AG10803 (cell line): ENCODE results near the gene VAC14.
"Not testable (repeated sequence)": the region's sequence is repeated elsewhere in the genome, so short reads cannot be mapped to it uniquely, and the experiment has no call there.

Experiments used
- DNase-seq: peaks from one replicate; pipeline ENCODE4 v3.0.0; 2010; ENCODE audit warnings: low read depth
- H3K4me3 ChIP-seq: 2 replicates; pipeline ENCODE4 v1.5.1; 2011; ENCODE audit warnings: mild to moderate bottlenecking, low read length, control low read depth
- TF ChIP-seq, protein P1 (sequence below): conservative IDR thresholded peaks from 2 replicates; pipeline ENCODE4 v1.5.1; 2011; ENCODE audit warnings: mild to moderate bottlenecking, low read length, control low read depth, inconsistent platforms

Gene VAC14

DNA sequence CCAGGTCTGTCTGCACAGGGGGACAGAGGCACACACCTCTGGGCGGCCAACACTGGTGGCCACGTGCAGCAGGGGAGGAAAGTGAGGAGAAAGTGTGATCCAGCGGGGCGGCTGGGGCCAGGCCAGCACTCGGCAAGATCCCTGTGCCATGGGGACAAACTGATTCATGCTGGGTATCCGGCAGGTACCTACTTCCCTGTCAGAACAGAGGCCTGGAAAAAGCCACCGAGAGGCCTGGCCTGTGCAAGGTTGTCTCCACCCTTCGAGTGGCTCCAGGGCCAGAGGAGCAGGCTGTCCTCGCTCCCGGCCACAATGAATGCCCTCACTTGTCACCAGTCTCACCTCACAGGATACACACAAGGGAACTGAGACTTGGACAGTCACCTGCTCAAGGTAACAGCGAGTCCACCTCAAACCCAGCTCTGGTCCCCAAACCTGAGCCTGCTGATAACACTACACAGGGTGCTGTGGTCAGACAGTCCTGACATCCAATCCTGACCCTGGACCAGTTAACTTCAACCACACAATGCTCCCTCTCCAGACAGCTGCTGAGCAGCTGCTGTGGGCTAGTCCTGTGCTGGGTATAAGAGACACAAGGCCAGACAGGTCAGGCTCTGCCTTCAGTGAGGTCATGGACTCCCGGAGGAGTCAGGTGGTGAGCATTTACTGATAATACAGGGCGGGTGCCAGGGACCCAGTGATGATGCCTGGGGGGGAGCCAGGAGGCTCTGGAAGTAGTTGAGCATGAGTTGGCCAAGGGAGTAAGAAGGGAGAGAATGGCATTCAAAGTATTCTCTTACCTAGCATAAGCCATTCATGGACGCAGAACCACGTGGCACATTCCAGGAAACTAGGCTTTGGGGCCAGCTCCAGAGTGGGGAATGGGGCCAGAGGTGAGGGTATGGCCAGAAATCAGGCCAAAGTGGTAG, 53.0 kb downstream of the VAC14 start:
- TF ChIP-seq, protein P1, sequence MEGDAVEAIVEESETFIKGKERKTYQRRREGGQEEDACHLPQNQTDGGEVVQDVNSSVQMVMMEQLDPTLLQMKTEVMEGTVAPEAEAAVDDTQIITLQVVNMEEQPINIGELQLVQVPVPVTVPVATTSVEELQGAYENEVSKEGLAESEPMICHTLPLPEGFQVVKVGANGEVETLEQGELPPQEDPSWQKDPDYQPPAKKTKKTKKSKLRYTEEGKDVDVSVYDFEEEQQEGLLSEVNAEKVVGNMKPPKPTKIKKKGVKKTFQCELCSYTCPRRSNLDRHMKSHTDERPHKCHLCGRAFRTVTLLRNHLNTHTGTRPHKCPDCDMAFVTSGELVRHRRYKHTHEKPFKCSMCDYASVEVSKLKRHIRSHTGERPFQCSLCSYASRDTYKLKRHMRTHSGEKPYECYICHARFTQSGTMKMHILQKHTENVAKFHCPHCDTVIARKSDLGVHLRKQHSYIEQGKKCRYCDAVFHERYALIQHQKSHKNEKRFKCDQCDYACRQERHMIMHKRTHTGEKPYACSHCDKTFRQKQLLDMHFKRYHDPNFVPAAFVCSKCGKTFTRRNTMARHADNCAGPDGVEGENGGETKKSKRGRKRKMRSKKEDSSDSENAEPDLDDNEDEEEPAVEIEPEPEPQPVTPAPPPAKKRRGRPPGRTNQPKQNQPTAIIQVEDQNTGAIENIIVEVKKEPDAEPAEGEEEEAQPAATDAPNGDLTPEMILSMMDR = no peak
- no peak overlapping the region for H3K4me3 ChIP-seq
- no peak for DNase-seq

DNA sequence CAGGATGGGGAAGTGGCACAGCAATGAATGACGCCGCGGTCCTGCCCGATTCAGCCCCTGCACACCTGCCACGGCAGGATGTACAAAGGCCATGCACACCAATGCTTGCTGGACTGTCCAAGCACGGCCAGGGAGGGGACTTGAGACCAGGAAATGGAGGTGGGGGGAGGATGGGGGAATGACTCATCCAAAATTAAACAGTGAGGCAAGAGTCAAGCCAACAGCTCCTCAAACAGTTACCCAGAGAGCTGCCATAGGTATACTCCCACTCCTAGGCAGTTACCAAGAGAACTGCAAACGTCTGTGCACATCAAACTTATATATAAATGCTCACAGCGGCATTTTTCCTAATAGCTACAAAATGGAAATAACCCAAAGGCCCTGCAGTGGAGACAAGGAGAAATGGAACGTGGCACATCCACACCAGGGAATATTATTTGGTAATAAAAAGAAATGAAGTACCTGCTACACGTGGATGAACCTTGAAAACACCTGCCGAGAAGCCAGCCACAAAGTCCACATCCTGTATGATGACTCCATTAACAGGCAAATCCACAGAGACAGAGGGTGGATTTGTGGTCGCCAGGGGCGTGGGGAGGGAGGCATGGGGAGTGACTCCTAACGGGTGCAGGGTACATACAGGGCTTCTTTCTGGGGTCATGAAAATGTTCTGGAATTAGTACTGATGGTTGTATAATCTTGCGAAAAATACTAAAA, 54.1 kb downstream of the VAC14 start:
- TF ChIP-seq, protein P1 = no peak
- peak; percentile 86 for DNase-seq
- H3K4me3 ChIP-seq = no peak overlapping the region

DNA sequence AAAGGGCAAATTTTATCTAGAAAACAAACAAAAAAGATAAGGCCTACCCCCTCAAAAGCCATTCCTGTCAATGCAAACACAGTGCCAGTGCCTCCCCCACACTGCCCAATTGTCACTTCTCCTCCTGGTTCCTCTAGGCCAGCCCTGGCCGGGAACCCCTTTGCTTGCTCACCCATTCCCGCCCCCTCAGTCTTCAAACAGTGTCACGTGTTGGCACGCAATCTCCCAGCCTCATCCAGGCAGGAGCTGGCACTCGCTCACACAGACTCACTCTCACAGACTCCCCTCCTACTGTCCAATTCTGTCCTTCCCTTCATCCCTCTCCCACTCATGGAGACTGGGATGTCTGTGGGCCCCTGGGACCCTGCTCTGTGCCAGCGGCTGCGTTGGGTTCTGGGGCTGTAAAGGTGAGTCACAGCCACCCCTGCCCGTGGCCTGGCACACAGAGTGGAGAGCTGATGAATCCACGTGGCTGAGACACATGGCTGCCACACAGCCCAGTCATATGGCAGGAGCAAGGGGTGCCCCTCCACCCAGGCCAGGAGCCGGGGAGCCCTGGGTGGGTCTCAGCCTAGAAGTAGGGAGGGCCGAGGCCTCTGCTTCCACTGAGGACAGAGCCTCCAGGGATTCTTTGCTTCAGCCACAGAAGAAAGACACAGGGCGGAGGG, 54.8 kb downstream of the VAC14 start:
- TF ChIP-seq, protein P1 = no peak

DNA sequence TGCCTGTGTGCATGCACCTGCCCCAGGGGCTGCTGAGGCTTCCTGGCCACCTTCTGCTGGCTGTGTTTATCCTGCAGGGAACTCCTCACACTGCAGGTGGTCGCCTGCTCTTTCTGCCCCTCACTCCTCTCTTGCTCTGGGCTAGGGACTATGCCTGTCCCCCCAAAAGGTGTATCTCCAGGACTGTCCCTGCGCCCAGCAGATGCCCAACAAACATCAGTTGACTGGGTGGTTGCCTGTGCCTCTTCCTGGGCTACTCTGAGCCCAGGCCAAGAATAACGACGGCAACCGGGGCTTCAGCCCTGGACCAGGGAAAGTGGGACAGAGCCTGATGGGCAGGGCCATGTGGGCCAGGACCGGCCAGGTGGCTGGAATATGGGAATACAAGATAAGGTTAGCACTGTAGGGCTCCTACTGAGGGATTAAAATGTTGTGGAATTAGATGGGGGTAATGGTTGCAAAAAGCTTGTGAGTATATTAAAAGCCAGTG, 55.4 kb downstream of the VAC14 start:
- no peak for DNase-seq
- no peak overlapping the region for H3K4me3 ChIP-seq
- TF ChIP-seq, protein P1 = no peak

More for the DNA sequence above, 54.8 kb downstream of the VAC14 start:
- H3K4me3 ChIP-seq = no peak overlapping the region
- peak; percentile 86 for DNase-seq

DNA sequence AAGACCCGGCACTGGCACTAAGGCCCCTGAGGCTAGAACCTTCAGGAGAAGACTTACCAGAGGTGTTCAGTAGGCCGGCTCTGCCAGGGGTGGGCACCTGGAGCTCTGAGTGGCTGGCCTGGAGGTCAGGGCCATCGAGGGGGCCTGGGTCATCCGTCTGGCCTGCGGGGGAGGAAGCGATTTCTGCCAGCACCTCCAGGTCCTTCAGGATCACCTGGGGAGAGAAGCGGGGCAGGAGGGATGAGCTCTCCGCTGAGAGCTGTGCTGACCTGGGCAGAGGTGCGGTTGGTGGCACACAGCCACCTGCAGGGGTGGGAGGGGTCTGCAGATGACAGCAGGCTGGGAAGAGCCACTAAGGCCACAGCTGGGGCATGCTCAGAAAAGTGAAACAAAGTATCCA, 56.6 kb downstream of the VAC14 start:
- TF ChIP-seq, protein P1 = no peak
- DNase-seq = no peak
- H3K4me3 ChIP-seq = no peak overlapping the region

DNA sequence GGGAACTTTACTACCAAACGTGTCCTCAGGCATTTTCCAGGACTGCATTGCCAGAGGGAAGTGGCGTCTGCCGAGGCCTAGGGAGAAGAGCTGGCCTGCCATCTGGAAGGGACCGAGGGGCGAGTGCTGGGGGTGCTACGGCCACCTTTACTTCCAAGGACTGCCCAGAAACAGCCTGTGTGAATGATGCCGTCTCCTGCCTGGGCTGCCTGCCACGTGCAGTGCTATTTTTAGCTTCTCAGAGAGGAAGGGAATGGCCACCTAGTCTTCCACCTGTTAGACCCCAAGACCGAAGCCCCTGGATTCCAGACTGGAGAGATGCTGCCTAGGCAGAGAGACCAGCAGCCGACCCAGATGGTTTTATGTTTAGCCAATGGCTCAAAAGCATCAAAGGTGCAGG, 57.2 kb downstream of the VAC14 start:
- TF ChIP-seq, protein P1 = no peak
- no peak for DNase-seq
- no peak overlapping the region for H3K4me3 ChIP-seq

DNA sequence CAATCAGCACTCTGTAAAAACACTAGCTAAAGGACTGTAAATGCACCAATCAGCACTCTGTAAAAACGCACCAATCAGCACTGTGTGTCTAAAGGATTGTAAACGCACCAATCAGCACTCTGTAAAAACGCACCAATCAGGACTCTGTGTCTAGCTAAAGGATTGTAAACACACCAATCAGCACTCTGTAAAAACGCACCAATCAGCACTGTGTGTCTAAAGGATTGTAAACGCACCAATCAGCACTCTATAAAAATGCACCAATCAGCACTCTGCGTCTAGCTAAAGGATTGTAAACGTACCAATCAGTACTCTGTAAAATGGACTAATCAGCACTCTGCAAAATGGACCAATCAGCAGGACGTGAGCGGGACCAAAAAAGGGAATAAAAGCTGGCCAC, 58.0 kb downstream of the VAC14 start:
- not testable (repeated sequence) for H3K4me3 ChIP-seq, DNase-seq
